ENCODE measurements around the gene CANX.

Gene CANX

DNA sequence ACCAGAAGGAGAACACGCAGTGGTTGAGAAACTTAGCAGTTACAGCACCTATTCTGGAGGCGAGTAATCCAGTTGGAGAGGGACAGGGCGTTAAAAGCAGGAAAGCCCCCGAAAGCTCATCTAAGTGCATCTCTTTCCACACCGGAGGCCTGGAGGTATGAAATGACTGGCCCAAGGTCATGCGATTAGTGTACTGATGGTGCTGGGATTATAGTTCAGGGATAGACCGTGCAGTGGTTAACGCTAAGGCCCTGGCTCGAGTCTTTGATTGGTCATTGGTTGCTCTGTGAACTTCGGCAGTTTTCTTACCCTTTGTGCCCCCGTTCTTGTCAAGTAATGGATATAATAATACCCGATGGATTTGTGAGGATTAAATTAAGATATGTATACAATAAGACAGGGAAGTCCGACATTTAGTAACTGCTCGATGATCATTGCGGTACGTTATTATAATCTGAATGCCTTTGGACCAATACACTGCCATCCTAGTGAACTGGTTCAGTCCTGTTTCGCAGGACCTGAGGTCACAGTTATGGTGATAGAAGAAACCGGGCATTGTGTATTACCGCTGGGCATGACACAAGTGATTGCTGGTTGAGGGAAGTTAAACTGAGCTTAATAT is 960 bp downstream of the CANX start:
- H3K27me3 ChIP-seq (ENCODE audit: control insufficient read depth in 2 of 2, insufficient read depth in 2 of 2, low read length in 2 of 2) = no peaks in the 10 kb centered on the region
- H3K4me1 ChIP-seq (ENCODE audit: control insufficient read depth in 2 of 2, insufficient read depth in 2 of 2, low read length in 2 of 2) = peaks cover 18 to 20% of the 10 kb centered on the region in 2 donors
- H3K9ac ChIP-seq (ENCODE audit: low read depth in 1 of 2, low read length in 2 of 2) = peak overlapping the region; percentile 96 to 97
- H3K4me3 ChIP-seq (ENCODE audit: low read length in 2 of 2) = peak overlapping the region; percentile 75 to 87
- peaks cover 0 to 3% of the 10 kb centered on the region in 2 donors for H3K36me3 ChIP-seq (ENCODE audit: control insufficient read depth in 2 of 2, insufficient read depth in 2 of 2, low read length in 2 of 2)
- no peaks in the 10 kb centered on the region for H3K9me3 ChIP-seq (ENCODE audit: control insufficient read depth in 2 of 2, low read length in 2 of 2)
- H3K27ac ChIP-seq (ENCODE audit: low read depth in 2 of 2, low read length in 2 of 2) = peak overlapping the region; percentile 93 to 95

DNA sequence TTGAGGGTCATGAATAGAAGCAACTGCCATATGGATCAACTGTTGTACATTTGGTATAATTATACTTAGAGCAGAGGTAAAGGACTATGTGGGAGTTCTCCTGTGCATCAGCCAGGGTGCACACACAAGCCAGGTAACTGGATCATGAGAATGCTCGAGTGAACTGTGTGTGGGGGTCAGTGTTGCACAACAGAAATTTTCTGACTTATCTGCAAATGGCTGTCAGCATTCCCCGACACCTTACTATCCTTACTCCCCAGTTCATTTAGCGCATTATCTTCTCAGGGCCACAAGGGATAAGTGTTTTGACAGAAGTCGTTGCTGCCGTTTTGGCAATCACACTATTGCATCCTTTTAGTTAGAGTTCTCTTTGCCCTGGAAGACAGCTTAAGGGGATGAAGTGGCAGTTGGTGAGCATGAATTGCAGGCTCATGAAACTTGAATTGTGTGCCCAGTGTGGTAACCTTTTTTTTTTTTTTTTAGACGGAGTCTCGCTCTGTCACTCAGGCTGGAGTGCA is 1.7 kb downstream of the CANX start:
- H3K27me3 ChIP-seq (ENCODE audit: control insufficient read depth in 2 of 2, insufficient read depth in 2 of 2, low read length in 2 of 2) = no peaks in the 10 kb centered on the region
- peaks cover 18 to 20% of the 10 kb centered on the region in 2 donors for H3K4me1 ChIP-seq (ENCODE audit: control insufficient read depth in 2 of 2, insufficient read depth in 2 of 2, low read length in 2 of 2)
- H3K9me3 ChIP-seq (ENCODE audit: control insufficient read depth in 2 of 2, low read length in 2 of 2) = no peaks in the 10 kb centered on the region
- peak overlapping the region; percentile 26 to 75 for H3K4me3 ChIP-seq (ENCODE audit: low read length in 2 of 2)
- no peak overlapping the region for H3K27ac ChIP-seq (ENCODE audit: low read depth in 2 of 2, low read length in 2 of 2)
- H3K9ac ChIP-seq (ENCODE audit: low read depth in 1 of 2, low read length in 2 of 2) = peak overlapping the region in 1 of 2 donors; percentile 9
- H3K36me3 ChIP-seq (ENCODE audit: control insufficient read depth in 2 of 2, insufficient read depth in 2 of 2, low read length in 2 of 2) = peaks cover under 1 to 3% of the 10 kb centered on the region in 2 donors

DNA sequence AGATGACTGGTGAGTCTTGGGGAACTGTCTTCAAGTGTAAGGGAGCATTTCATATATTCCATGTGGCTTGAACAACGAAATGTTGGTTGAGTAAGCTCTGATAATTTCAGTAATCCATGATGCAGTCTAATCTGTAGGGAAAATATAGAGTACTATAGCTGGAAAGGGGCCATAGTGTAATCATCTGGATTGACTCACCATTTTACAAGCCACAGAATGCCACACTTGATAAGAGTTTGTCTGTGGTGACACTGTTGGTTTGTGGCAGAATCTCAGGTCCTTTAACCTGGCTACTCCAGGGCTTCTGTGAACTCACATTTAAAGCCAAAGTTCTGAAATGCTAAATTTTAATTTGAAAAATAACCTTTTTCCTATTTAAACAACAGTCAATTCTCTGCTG is 17.5 kb downstream of the CANX start:
- H3K4me1 ChIP-seq (ENCODE audit: control insufficient read depth in 2 of 2, insufficient read depth in 2 of 2, low read length in 2 of 2) = no peaks in the 10 kb centered on the region
- H3K9ac ChIP-seq (ENCODE audit: low read depth in 1 of 2, low read length in 2 of 2) = no peak overlapping the region
- no peak overlapping the region for H3K4me3 ChIP-seq (ENCODE audit: low read length in 2 of 2)
- H3K27ac ChIP-seq (ENCODE audit: low read depth in 2 of 2, low read length in 2 of 2) = no peak overlapping the region
- no peaks in the 10 kb centered on the region for H3K9me3 ChIP-seq (ENCODE audit: control insufficient read depth in 2 of 2, low read length in 2 of 2)
- H3K36me3 ChIP-seq (ENCODE audit: control insufficient read depth in 2 of 2, insufficient read depth in 2 of 2, low read length in 2 of 2) = peaks cover 55 to 62% of the 10 kb centered on the region in 2 donors
- H3K27me3 ChIP-seq (ENCODE audit: control insufficient read depth in 2 of 2, insufficient read depth in 2 of 2, low read length in 2 of 2) = no peaks in the 10 kb centered on the region

DNA sequence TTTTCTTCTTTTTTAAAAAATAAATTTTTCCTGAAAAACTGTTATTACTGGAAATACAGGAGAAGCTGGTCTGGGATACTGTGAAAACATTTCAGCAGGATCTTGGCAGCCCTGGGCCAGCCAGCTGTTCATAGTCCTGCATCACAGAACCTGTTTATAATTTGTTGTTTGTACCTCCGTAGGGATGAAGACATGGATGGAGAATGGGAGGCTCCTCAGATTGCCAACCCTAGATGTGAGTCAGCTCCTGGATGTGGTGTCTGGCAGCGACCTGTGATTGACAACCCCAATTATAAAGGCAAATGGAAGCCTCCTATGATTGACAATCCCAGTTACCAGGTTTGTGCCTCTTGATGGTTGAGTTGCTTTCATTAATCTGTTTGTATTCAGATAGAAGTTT is 21.5 kb downstream of the CANX start:
- H3K27me3 ChIP-seq (ENCODE audit: control insufficient read depth in 2 of 2, insufficient read depth in 2 of 2, low read length in 2 of 2) = no peaks in the 10 kb centered on the region
- H3K36me3 ChIP-seq (ENCODE audit: control insufficient read depth in 2 of 2, insufficient read depth in 2 of 2, low read length in 2 of 2) = peaks cover 81 to 82% of the 10 kb centered on the region in 2 donors
- no peak overlapping the region for H3K27ac ChIP-seq (ENCODE audit: low read depth in 2 of 2, low read length in 2 of 2)
- H3K9ac ChIP-seq (ENCODE audit: low read depth in 1 of 2, low read length in 2 of 2) = no peak overlapping the region
- H3K4me1 ChIP-seq (ENCODE audit: control insufficient read depth in 2 of 2, insufficient read depth in 2 of 2, low read length in 2 of 2) = no peaks in the 10 kb centered on the region
- no peak overlapping the region for H3K4me3 ChIP-seq (ENCODE audit: low read length in 2 of 2)
- no peaks in the 10 kb centered on the region for H3K9me3 ChIP-seq (ENCODE audit: control insufficient read depth in 2 of 2, low read length in 2 of 2)

DNA sequence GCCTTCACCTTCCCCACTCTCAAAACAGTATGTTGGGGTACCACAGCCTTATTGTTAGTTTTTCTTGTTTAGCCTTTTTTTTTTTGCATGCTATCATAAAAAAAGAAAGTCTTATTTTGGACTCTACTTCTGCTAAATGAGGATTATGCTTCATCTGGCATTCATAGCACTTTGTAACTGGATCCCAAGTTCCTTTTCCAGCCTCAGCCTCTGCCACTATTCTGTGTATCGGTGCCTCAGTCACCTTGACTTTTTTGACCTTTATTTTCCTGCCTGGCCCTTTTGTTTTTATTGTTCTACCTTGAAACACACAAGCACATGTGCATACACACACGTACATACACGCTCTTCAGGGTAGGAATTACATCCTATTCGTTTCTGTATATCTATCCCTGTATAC is 25.4 kb downstream of the CANX start:
- peaks cover 75 to 88% of the 10 kb centered on the region in 2 donors for H3K36me3 ChIP-seq (ENCODE audit: control insufficient read depth in 2 of 2, insufficient read depth in 2 of 2, low read length in 2 of 2)
- no peaks in the 10 kb centered on the region for H3K27me3 ChIP-seq (ENCODE audit: control insufficient read depth in 2 of 2, insufficient read depth in 2 of 2, low read length in 2 of 2)
- no peak overlapping the region for H3K4me3 ChIP-seq (ENCODE audit: low read length in 2 of 2)
- no peak overlapping the region for H3K27ac ChIP-seq (ENCODE audit: low read depth in 2 of 2, low read length in 2 of 2)
- no peaks in the 10 kb centered on the region for H3K4me1 ChIP-seq (ENCODE audit: control insufficient read depth in 2 of 2, insufficient read depth in 2 of 2, low read length in 2 of 2)
- H3K9ac ChIP-seq (ENCODE audit: low read depth in 1 of 2, low read length in 2 of 2) = no peak overlapping the region
- H3K9me3 ChIP-seq (ENCODE audit: control insufficient read depth in 2 of 2, low read length in 2 of 2) = no peaks in the 10 kb centered on the region

DNA sequence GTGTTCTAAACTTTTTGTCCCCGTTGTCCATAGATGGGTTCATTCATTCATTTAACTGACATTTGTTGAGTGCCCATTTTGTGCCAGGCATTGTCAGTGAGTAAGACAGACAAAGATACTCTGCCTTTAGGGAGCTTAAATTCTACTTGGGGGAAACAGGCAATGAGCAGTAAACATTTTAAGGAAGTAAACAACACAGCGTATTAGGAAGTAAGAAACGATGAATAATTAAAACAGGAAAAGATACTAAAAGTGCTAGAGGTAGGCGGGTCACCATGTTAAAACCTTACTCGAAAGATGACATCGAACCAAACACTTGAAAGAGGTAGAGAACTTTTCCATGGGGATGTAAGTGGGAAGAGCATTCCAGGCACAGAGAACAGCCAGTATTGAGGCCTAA is 28.3 kb downstream of the CANX start:
- Histone ChIP-seq H3K27ac (ENCODE audit: low read depth in 2 of 2, low read length in 2 of 2) (no peak overlapping the region), H3K36me3 (ENCODE audit: control insufficient read depth in 2 of 2, insufficient read depth in 2 of 2, low read length in 2 of 2) (peaks cover 67 to 79% of the 10 kb centered on the region in 2 donors), H3K27me3 (ENCODE audit: control insufficient read depth in 2 of 2, insufficient read depth in 2 of 2, low read length in 2 of 2) (no peaks in the 10 kb centered on the region), H3K9me3 (ENCODE audit: control insufficient read depth in 2 of 2, low read length in 2 of 2) (no peaks in the 10 kb centered on the region), H3K4me3 (ENCODE audit: low read length in 2 of 2) (no peak overlapping the region), H3K9ac (ENCODE audit: low read depth in 1 of 2, low read length in 2 of 2) (no peak overlapping the region), H3K4me1 (ENCODE audit: control insufficient read depth in 2 of 2, insufficient read depth in 2 of 2, low read length in 2 of 2) (peaks cover 0 to 6% of the 10 kb centered on the region in 2 donors)

DNA sequence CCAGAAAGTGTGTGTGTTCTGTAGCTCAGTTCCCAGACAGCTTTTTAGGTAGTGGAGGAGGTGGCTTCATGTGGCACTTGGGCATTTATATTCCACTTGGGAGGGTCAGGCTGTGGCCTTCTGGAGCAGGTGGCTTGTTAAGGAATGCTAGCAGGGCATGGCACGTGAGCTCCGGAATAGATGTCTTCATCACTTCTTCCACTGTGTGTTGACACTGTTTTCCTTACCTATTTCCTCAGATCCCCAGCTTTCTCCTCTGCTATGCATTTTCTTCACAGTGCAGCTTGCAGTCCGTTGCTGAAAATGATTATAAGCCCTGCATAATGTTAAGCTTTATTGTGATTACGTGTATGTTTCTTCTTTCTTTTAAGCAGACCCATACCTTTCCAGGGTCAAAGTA is 30.5 kb downstream of the CANX start:
- Histone ChIP-seq H3K36me3 (ENCODE audit: control insufficient read depth in 2 of 2, insufficient read depth in 2 of 2, low read length in 2 of 2) (peaks cover 45 to 57% of the 10 kb centered on the region in 2 donors), H3K4me3 (ENCODE audit: low read length in 2 of 2) (no peak overlapping the region), H3K9me3 (ENCODE audit: control insufficient read depth in 2 of 2, low read length in 2 of 2) (no peaks in the 10 kb centered on the region), H3K9ac (ENCODE audit: low read depth in 1 of 2, low read length in 2 of 2) (no peak overlapping the region), H3K27me3 (ENCODE audit: control insufficient read depth in 2 of 2, insufficient read depth in 2 of 2, low read length in 2 of 2) (no peaks in the 10 kb centered on the region), H3K27ac (ENCODE audit: low read depth in 2 of 2, low read length in 2 of 2) (no peak overlapping the region), H3K4me1 (ENCODE audit: control insufficient read depth in 2 of 2, insufficient read depth in 2 of 2, low read length in 2 of 2) (peaks cover 7 to 9% of the 10 kb centered on the region in 2 donors)

DNA sequence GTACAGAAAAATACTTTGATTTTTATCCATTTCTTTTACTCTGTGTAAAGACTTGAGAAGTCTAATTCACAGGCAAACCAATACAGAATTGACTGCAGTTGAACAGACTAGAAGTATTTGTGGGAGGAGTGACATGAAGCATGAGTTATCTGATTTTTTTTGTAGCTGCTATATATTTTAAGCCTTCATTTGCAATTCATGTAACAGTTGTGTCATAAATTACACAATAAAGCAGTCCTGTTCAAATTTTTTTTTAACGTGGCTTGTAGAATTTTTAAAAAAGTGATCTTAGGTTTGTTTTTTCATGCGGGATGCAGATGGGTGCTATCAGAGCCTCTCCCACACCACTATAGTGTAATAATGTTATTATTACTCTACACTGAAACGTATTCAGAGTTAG is 31.0 kb downstream of the CANX start:
- no peaks in the 10 kb centered on the region for H3K9me3 ChIP-seq (ENCODE audit: control insufficient read depth in 2 of 2, low read length in 2 of 2)
- H3K27ac ChIP-seq (ENCODE audit: low read depth in 2 of 2, low read length in 2 of 2) = no peak overlapping the region
- no peak overlapping the region for H3K4me3 ChIP-seq (ENCODE audit: low read length in 2 of 2)
- peaks cover 11 to 13% of the 10 kb centered on the region in 2 donors for H3K4me1 ChIP-seq (ENCODE audit: control insufficient read depth in 2 of 2, insufficient read depth in 2 of 2, low read length in 2 of 2)
- peaks cover 40 to 53% of the 10 kb centered on the region in 2 donors for H3K36me3 ChIP-seq (ENCODE audit: control insufficient read depth in 2 of 2, insufficient read depth in 2 of 2, low read length in 2 of 2)
- no peaks in the 10 kb centered on the region for H3K27me3 ChIP-seq (ENCODE audit: control insufficient read depth in 2 of 2, insufficient read depth in 2 of 2, low read length in 2 of 2)
- no peak overlapping the region for H3K9ac ChIP-seq (ENCODE audit: low read depth in 1 of 2, low read length in 2 of 2)

DNA sequence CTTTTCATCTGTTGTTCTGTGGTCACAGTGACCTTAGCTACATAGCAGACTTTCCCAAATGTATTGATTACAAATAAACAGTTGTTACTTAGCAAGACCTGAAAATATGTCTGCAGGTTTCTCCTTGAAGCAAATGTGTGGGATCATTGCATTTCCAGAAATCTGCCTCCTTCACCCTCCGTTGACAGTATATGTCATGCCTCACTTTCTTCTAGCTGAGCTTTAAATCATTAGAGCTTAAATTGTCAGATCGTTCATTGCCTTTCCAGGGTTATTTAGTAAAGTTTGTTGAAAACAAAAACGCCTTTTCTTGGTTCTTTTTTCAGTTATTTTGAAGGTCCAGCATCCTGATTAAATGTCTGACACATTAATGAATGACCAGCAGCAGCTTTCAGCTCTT is 31.6 kb downstream of the CANX start:
- Histone ChIP-seq H3K27ac (ENCODE audit: low read depth in 2 of 2, low read length in 2 of 2) (no peak overlapping the region), H3K36me3 (ENCODE audit: control insufficient read depth in 2 of 2, insufficient read depth in 2 of 2, low read length in 2 of 2) (peaks cover 35 to 48% of the 10 kb centered on the region in 2 donors), H3K4me1 (ENCODE audit: control insufficient read depth in 2 of 2, insufficient read depth in 2 of 2, low read length in 2 of 2) (peaks cover 13% of the 10 kb centered on the region in 2 donors), H3K9me3 (ENCODE audit: control insufficient read depth in 2 of 2, low read length in 2 of 2) (no peaks in the 10 kb centered on the region), H3K4me3 (ENCODE audit: low read length in 2 of 2) (no peak overlapping the region), H3K27me3 (ENCODE audit: control insufficient read depth in 2 of 2, insufficient read depth in 2 of 2, low read length in 2 of 2) (no peaks in the 10 kb centered on the region), H3K9ac (ENCODE audit: low read depth in 1 of 2, low read length in 2 of 2) (no peak overlapping the region)

DNA sequence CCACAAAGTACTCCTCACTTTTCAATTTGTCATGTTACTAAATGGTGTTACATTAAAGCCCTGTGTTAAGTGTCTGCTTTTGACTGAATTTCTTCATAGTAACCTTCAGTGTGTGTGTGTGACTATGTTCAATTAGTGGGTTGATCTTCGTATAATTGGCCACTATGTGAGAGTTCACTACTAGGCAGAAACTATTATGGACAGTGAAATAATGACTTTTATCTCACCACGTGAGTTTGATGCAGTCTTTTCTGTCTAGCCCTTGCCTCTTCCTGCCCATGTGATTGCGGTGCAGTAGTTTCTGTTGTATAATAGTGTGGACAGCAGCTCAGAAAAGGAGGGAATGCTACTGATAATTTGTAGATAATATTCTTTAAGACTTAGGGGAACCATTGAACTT is 32.1 kb downstream of the CANX start:
- Histone ChIP-seq H3K4me1 (ENCODE audit: control insufficient read depth in 2 of 2, insufficient read depth in 2 of 2, low read length in 2 of 2) (peaks cover 13% of the 10 kb centered on the region in 2 donors), H3K36me3 (ENCODE audit: control insufficient read depth in 2 of 2, insufficient read depth in 2 of 2, low read length in 2 of 2) (peaks cover 35 to 47% of the 10 kb centered on the region in 2 donors), H3K27me3 (ENCODE audit: control insufficient read depth in 2 of 2, insufficient read depth in 2 of 2, low read length in 2 of 2) (no peaks in the 10 kb centered on the region), H3K4me3 (ENCODE audit: low read length in 2 of 2) (no peak overlapping the region), H3K9me3 (ENCODE audit: control insufficient read depth in 2 of 2, low read length in 2 of 2) (no peaks in the 10 kb centered on the region), H3K9ac (ENCODE audit: low read depth in 1 of 2, low read length in 2 of 2) (no peak overlapping the region), H3K27ac (ENCODE audit: low read depth in 2 of 2, low read length in 2 of 2) (no peak overlapping the region)

Data from mucosa of rectum (tissue), 2 donors.